OCI-LY3 (cell line): ENCODE results near the gene OSBPL3.

ENCODE experiments used
- H2AFZ ChIP-seq: fragments of 200-600, 300-600 bp; shearing (Covaris generic); 2 replicates; pipeline ENCODE4 v1.6.0; 2014; ENCODE audit warnings: antibody characterized with exemption, low read depth, low read length
- H3K27ac ChIP-seq: fragments of 200-600, 300-600 bp; sonication (generic); 2 replicates; pipeline ENCODE4 v1.5.1; 2014; ENCODE audit warnings: mild to moderate bottlenecking, low read length, moderate library complexity, mixed read lengths
- H3K27me3 ChIP-seq: fragments of 200-600, 300-600 bp; sonication (generic); 2 replicates; pipeline ENCODE4 v1.6.1; 2014; ENCODE audit warnings: low read depth, low read length, mixed read lengths
- H3K36me3 ChIP-seq: fragments of 200-600, 300-600 bp; sonication (generic); replicated peaks from 2 replicates; pipeline ENCODE3; 2014; ENCODE audit warnings: low read depth, low read length, mixed read lengths
- H3K4me1 ChIP-seq: fragments of 300-600, 200-600 bp; sonication (generic); 2 replicates; pipeline ENCODE4 v1.6.1; 2014; ENCODE audit warnings: low read length, mixed read lengths
- H3K4me2 ChIP-seq: fragments of 200-600, 300-600 bp; sonication (generic); 2 replicates; pipeline ENCODE4 v1.6.1; 2014; ENCODE audit warnings: low read length, mixed read lengths
- H3K4me3 ChIP-seq: fragments of 300-600, 200-600 bp; sonication (generic); 2 replicates; pipeline ENCODE4 v1.5.1; 2014; ENCODE audit warnings: antibody characterized with exemption, mild to moderate bottlenecking, low read length, moderate library complexity
- H3K79me2 ChIP-seq: fragments of 300-600, 200-600 bp; shearing (Covaris generic); 2 replicates; pipeline ENCODE4 v1.6.1; 2014; ENCODE audit warnings: mild to moderate bottlenecking, low read length, mixed read lengths
- H3K9ac ChIP-seq: fragments of 300-600, 200-600 bp; shearing (Covaris generic); 2 replicates; pipeline ENCODE4 v1.6.0; 2014; ENCODE audit warnings: mild to moderate bottlenecking, low read length, moderate library complexity
- H3K9me3 ChIP-seq: fragments of 200-600, 300-600 bp; shearing (Covaris generic); 2 replicates; pipeline ENCODE4 v1.6.1; 2014; ENCODE audit warnings: low read length, mixed read lengths; ENCODE audit not compliant: insufficient read depth
- H4K20me1 ChIP-seq: fragments of 200-600, 300-600 bp; sonication (generic); 2 replicates; pipeline ENCODE4 v1.6.1; 2016; ENCODE audit warnings: low read length, mixed read lengths; ENCODE audit not compliant: insufficient read depth
- EZH2phosphoT487 ChIP-seq: fragments of 200-600 bp; shearing (Covaris generic); IDR thresholded peaks from 2 replicates; pipeline ENCODE4 v1.6.1; 2018; ENCODE audit warnings: antibody characterized with exemption, mixed run types, low read depth
- TF ChIP-seq, protein P1 (sequence below): fragments of 200-600, 300-600 bp; sonication (generic); IDR thresholded peaks from 2 replicates; pipeline ENCODE4 v1.5.1; 2014; ENCODE audit warnings: antibody characterized with exemption, low read length, low read depth

OSBPL3 gene, protein sequence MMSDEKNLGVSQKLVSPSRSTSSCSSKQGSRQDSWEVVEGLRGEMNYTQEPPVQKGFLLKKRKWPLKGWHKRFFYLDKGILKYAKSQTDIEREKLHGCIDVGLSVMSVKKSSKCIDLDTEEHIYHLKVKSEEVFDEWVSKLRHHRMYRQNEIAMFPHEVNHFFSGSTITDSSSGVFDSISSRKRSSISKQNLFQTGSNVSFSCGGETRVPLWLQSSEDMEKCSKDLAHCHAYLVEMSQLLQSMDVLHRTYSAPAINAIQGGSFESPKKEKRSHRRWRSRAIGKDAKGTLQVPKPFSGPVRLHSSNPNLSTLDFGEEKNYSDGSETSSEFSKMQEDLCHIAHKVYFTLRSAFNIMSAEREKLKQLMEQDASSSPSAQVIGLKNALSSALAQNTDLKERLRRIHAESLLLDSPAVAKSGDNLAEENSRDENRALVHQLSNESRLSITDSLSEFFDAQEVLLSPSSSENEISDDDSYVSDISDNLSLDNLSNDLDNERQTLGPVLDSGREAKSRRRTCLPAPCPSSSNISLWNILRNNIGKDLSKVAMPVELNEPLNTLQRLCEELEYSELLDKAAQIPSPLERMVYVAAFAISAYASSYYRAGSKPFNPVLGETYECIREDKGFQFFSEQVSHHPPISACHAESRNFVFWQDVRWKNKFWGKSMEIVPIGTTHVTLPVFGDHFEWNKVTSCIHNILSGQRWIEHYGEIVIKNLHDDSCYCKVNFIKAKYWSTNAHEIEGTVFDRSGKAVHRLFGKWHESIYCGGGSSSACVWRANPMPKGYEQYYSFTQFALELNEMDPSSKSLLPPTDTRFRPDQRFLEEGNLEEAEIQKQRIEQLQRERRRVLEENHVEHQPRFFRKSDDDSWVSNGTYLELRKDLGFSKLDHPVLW

DNA sequence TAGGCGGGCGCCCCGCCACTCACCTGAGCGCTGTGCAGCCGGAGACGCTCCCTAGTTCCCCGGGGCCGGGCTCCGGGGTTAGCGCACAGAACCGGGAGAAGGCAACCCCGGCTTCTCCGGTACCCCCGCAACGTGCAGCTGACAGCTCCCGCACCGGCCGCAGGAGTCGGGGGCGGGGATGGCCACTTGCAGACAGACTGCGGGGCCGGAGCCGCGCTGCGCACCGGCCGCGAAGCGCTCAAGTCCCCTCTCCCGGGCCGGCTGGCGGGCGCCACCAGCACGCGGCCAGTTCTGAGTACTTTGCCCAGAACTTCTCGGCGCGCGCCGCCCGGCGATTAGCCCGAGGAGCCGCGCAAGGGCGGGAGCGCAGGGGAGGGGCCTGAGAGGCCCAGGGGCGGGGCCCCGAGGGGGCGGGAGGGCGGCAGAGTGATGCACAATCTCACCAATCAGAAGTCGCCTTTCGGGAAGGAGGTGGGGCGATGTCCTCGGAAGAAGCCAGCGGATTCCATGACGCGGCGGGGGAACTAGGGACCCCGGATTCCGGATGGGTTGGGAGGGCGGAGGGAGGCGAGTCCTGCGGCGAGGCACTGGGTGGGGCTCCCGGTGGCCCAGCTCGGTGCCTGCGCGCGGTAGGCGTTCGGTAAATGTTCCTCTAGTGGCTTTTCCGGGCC lies at the start of gene OSBPL3:
TSS of gene OSBPL3 (minus strand) at position 316 of the 671 bp plus-strand sequence. CDS start 87,706 bp downstream, outside the sequence.
- peak within 1 kb of the TSS; percentile 42 for H3K27ac ChIP-seq
- no peaks in the 10 kb centered on the region for H3K36me3 ChIP-seq
- peak within 1 kb of the TSS; percentile 97 for H3K4me3 ChIP-seq
- H2AFZ ChIP-seq = peak within 1 kb of the TSS; percentile 92
- H4K20me1 ChIP-seq = peaks cover 4% of the 10 kb centered on the region; the same call in 1 of the 2 replicates
- H3K9ac ChIP-seq = peak within 1 kb of the TSS; percentile 83
- no peak for TF ChIP-seq EZH2phosphoT487
- TF ChIP-seq, protein P1, sequence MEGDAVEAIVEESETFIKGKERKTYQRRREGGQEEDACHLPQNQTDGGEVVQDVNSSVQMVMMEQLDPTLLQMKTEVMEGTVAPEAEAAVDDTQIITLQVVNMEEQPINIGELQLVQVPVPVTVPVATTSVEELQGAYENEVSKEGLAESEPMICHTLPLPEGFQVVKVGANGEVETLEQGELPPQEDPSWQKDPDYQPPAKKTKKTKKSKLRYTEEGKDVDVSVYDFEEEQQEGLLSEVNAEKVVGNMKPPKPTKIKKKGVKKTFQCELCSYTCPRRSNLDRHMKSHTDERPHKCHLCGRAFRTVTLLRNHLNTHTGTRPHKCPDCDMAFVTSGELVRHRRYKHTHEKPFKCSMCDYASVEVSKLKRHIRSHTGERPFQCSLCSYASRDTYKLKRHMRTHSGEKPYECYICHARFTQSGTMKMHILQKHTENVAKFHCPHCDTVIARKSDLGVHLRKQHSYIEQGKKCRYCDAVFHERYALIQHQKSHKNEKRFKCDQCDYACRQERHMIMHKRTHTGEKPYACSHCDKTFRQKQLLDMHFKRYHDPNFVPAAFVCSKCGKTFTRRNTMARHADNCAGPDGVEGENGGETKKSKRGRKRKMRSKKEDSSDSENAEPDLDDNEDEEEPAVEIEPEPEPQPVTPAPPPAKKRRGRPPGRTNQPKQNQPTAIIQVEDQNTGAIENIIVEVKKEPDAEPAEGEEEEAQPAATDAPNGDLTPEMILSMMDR = no peak; the same call in 1 of the 2 replicates
- peaks cover 20% of the 10 kb centered on the region for H3K4me1 ChIP-seq
- no peaks in the 10 kb centered on the region for H3K9me3 ChIP-seq
- peak within 1 kb of the TSS; percentile 88 for H3K4me2 ChIP-seq
- peaks cover 16% of the 10 kb centered on the region for H3K79me2 ChIP-seq
- H3K27me3 ChIP-seq = peaks cover 21% of the 10 kb centered on the region

DNA sequence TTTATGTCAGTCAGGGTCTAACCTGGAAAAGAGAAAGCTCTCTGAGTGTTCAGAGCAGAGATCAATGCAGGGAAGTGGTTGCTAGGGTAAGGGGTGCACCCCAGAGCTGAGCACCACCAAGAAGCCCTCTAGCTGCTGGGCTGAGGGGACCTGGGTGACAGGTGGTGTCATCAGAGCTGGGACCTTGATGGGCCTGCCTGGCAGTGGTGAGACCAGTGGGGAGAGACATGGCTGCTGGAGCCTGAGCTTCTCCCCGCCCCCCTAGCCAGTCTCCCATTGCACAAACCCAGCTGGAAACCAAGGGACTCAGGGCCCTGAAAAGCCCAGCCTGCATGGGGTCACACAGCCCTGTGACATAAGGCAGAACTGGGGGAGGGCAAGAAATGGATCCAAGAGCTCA lies 49.1 kb upstream of the OSBPL3 start:
- no peak overlapping the region for H3K4me2 ChIP-seq
- TF ChIP-seq EZH2phosphoT487 = no peak
- TF ChIP-seq, protein P1 = no peak

DNA sequence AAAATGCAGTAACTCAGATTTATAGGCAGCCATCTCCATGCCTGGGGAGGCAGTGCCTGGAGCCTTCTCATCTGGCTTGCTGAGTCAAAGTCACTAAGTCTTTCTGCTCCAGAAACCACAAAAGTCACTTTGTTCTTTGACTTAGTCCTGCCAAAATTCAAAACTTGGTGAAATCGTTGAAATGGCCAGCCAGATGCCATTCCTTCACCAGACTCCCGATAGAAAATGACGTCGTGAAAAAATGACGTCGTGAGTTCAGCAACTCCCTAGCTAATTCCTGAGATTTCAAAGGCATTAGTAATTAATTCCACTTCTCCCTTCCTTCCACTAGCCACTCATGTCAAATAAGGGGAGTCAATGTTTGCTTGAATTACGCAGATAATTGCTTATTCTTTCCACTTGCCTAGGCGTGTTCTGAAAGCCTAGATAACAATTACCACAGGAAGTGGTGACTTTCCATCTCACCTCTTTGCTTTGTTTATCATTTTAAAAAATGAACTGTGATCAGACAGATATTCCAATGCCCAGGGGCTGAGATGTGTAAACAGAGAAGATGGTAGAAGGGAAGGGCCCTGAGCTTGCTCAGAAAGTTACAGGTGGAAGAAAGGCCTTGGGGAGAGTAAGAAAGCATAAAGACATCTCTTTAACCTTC lies 48.5 kb upstream of the OSBPL3 start:
- Histone ChIP-seq H2AFZ (no peak overlapping the region), H3K27ac (no peak overlapping the region), H3K4me2 (no peak overlapping the region), H3K4me3 (no peak overlapping the region), H4K20me1 (no peaks in the 10 kb centered on the region), H3K27me3 (no peaks in the 10 kb centered on the region), H3K79me2 (no peaks in the 10 kb centered on the region), H3K9me3 (no peaks in the 10 kb centered on the region), H3K4me1 (peaks cover 10% of the 10 kb centered on the region), H3K9ac (no peak overlapping the region), H3K36me3 (no peaks in the 10 kb centered on the region)
- no peak for TF ChIP-seq EZH2phosphoT487
- TF ChIP-seq, protein P1 = no peak

More for the DNA sequence above, 49.1 kb upstream of the OSBPL3 start:
- no peak overlapping the region for H2AFZ ChIP-seq
- H3K4me1 ChIP-seq = peaks cover 10% of the 10 kb centered on the region
- no peak overlapping the region for H3K9ac ChIP-seq
- no peak overlapping the region for H3K4me3 ChIP-seq
- H3K36me3 ChIP-seq = no peaks in the 10 kb centered on the region
- no peaks in the 10 kb centered on the region for H3K9me3 ChIP-seq
- no peaks in the 10 kb centered on the region for H4K20me1 ChIP-seq
- no peaks in the 10 kb centered on the region for H3K79me2 ChIP-seq
- no peaks in the 10 kb centered on the region for H3K27me3 ChIP-seq
- no peak overlapping the region for H3K27ac ChIP-seq
